H1 (cell line): ENCODE data around the gene PRKAR2A. TPM values are rescaled to one million over a fixed set of nuclear protein-coding genes. Genes with fewer than 3 reads are reported as not detected.

ENCODE experiments used
- CTCF ChIA-PET: fragments of 300-600 bp; sonication (Branson Sonifier 250); formaldehyde crosslinking; loops from one replicate; lab custom pipeline; 2021; ENCODE audit not compliant: partially characterized antibody; lab: Charles Lee
- POLR2A ChIA-PET: fragments of 300-600 bp; sonication (Branson Sonifier 250); formaldehyde crosslinking; loops from one replicate; lab custom pipeline; 2021; ENCODE audit warnings: inconsistent platforms; ENCODE audit not compliant: partially characterized antibody; lab: Charles Lee
- DNase-seq, 2 experiments: peaks; one replicate each; pipeline versions ENCODE4 v3.0.0 to v3.0.0-alpha.2; 2010 to 2022; ENCODE audit warnings: low spot score in 2 of 2, low read depth in 1 of 2, mixed read lengths in 1 of 2
- FAIRE-seq: peaks from 2 replicates; lab custom pipeline; 2011; peaks lifted over from hg19 to GRCh38; lab: Jason Lieb, UNC
- H2AFZ ChIP-seq: 2 replicates; pipeline ENCODE4 v1.8.1; 2012; ENCODE audit warnings: low read length, inconsistent platforms
- H2AK5ac ChIP-seq: 2 replicates; pipeline ENCODE4 v1.6.1; 2013; ENCODE audit warnings: low read depth, low read length
- H2BK120ac ChIP-seq: replicated peaks from 2 replicates; pipeline ENCODE3; 2013; ENCODE audit warnings: low read depth, low read length, inconsistent platforms
- H2BK12ac ChIP-seq: 2 replicates; pipeline ENCODE4 v1.6.1; 2013; ENCODE audit warnings: low read depth, low read length
- H2BK15ac ChIP-seq: 2 replicates; pipeline ENCODE4 v1.6.1; 2013; ENCODE audit warnings: low read length
- H2BK20ac ChIP-seq: 2 replicates; pipeline ENCODE4 v1.6.1; 2013; ENCODE audit warnings: low read length
- H2BK5ac ChIP-seq: 2 replicates; pipeline ENCODE4 v1.6.1; 2013; ENCODE audit warnings: low read depth, low read length
- H3K14ac ChIP-seq: 2 replicates; pipeline ENCODE4 v1.6.1; 2013; ENCODE audit warnings: inconsistent platforms; ENCODE audit not compliant: insufficient read length
- H3K18ac ChIP-seq: 2 replicates; pipeline ENCODE4 v1.6.1; 2013; ENCODE audit warnings: low read length; ENCODE audit errors: extremely low read depth
- H3K23ac ChIP-seq: 2 replicates; pipeline ENCODE4 v1.6.1; 2013; ENCODE audit warnings: inconsistent platforms; ENCODE audit not compliant: insufficient read length
- H3K23me2 ChIP-seq: 2 replicates; pipeline ENCODE4 v1.6.1; 2013; ENCODE audit warnings: low read depth, low read length
- H3K27ac ChIP-seq: 2 replicates; pipeline ENCODE4 v1.6.1; 2011; ENCODE audit warnings: low read depth, low read length, inconsistent platforms
- H3K27me3 ChIP-seq, 4 experiments: replicated peaks in 1 of 4; 1 replicate in 1 of 4; 2 replicates in 3 of 4; pipeline versions ENCODE4 v1.6.1 to v1.8.1; 2011 to 2013; ENCODE audit warnings: low read length in 3 of 4, mild to moderate bottlenecking in 3 of 4, inconsistent platforms in 2 of 4, mixed read lengths in 2 of 4, moderate library complexity in 1 of 4; ENCODE audit not compliant: control insufficient read depth in 3 of 4, insufficient read depth in 3 of 4; ENCODE audit errors: extremely low read depth in 1 of 4
- H3K36me3 ChIP-seq, 4 experiments: 2 replicates each; pipeline versions ENCODE4 v1.6.1 to v1.8.1; 2011 to 2013; ENCODE audit warnings: mild to moderate bottlenecking in 4 of 4, low read length in 3 of 4, moderate library complexity in 2 of 4, control low read depth in 1 of 4, inconsistent platforms in 1 of 4; ENCODE audit not compliant: insufficient read depth in 4 of 4, control insufficient read depth in 2 of 4
- H3K4ac ChIP-seq: replicated peaks from 2 replicates; pipeline ENCODE3; 2013; ENCODE audit warnings: low read length, low read depth, mixed read lengths, inconsistent platforms; ENCODE audit not compliant: insufficient read length
- H3K4me1 ChIP-seq, 4 experiments: replicated peaks in 1 of 4; 1 replicate in 1 of 4; 2 replicates in 3 of 4; pipeline versions ENCODE4 v1.6.1 to v1.8.1; 2011 to 2013; ENCODE audit warnings: low read length in 3 of 4, inconsistent platforms in 2 of 4, mixed read lengths in 1 of 4; ENCODE audit not compliant: insufficient read depth in 4 of 4, control insufficient read depth in 3 of 4
- H3K4me2 ChIP-seq, 2 experiments: 2 replicates each; pipeline versions ENCODE4 v1.6.1 to v1.8.1; 2011 to 2013; ENCODE audit warnings: low read depth in 2 of 2, low read length in 2 of 2, control low read depth in 1 of 2, inconsistent platforms in 1 of 2, mild to moderate bottlenecking in 1 of 2; ENCODE audit not compliant: insufficient read depth in 1 of 2
- H3K4me3 ChIP-seq, 4 experiments: fragments of 200-600, 300-600 bp in 1 of 4; sonication (generic), shearing (Covaris generic), sonication (Bioruptor Twin) in 1 of 4; 2 replicates each; pipeline versions ENCODE4 v1.5.1 to v1.8.1; 2011 to 2016; ENCODE audit warnings: low read length in 4 of 4, low read depth in 3 of 4, control low read depth in 2 of 4, inconsistent platforms in 2 of 4, mild to moderate bottlenecking in 2 of 4, mixed read lengths in 1 of 4, moderate library complexity in 1 of 4; ENCODE audit not compliant: insufficient read depth in 2 of 4; ENCODE audit errors: extremely low read depth in 1 of 4
- H3K56ac ChIP-seq: replicated peaks from 2 replicates; pipeline ENCODE3; 2013; ENCODE audit warnings: low read depth, mild to moderate bottlenecking, mixed read lengths, low read length, inconsistent platforms; ENCODE audit not compliant: insufficient read length
- H3K79me1 ChIP-seq: 2 replicates; pipeline ENCODE4 v1.6.1; 2013; ENCODE audit warnings: low read depth, low read length, control low read depth
- H3K79me2 ChIP-seq, 2 experiments: 2 replicates each; pipeline versions ENCODE4 v1.6.1 to v1.8.1; 2012 to 2013; ENCODE audit warnings: low read length in 2 of 2, mild to moderate bottlenecking in 2 of 2, inconsistent platforms in 1 of 2; ENCODE audit not compliant: insufficient read depth in 2 of 2, control insufficient read depth in 1 of 2
- H3K9ac ChIP-seq, 4 experiments: replicated peaks in 1 of 4; 1 replicate in 1 of 4; 2 replicates in 3 of 4; pipeline versions ENCODE4 v1.6.1 to v1.8.1; 2011 to 2013; ENCODE audit warnings: low read depth in 3 of 4, low read length in 3 of 4, control low read depth in 2 of 4, mild to moderate bottlenecking in 2 of 4, moderate library complexity in 2 of 4, inconsistent platforms in 1 of 4; ENCODE audit errors: extremely low read depth in 1 of 4
- H3K9me3 ChIP-seq, 2 experiments: 2 replicates each; pipeline versions ENCODE4 v1.6.1 to v1.8.1; 2012 to 2013; ENCODE audit warnings: mild to moderate bottlenecking in 2 of 2, moderate library complexity in 2 of 2, control low read depth in 1 of 2, inconsistent platforms in 1 of 2, low read depth in 1 of 2, low read length in 1 of 2, mixed read lengths in 1 of 2; ENCODE audit not compliant: insufficient read depth in 2 of 2
- H4K20me1 ChIP-seq, 2 experiments: replicated peaks in 1 of 2; 2 replicates each; pipeline versions ENCODE3 to v1.8.1; 2011 to 2013; ENCODE audit warnings: inconsistent platforms in 2 of 2, low read length in 2 of 2, mild to moderate bottlenecking in 1 of 2; ENCODE audit not compliant: insufficient read depth in 2 of 2, control insufficient read depth in 1 of 2
- H4K5ac ChIP-seq: 2 replicates; pipeline ENCODE4 v1.6.1; 2013; ENCODE audit warnings: low read length, low read depth, mixed read lengths, inconsistent platforms; ENCODE audit not compliant: insufficient read length
- H4K8ac ChIP-seq: 2 replicates; pipeline ENCODE4 v1.8.0; 2013; ENCODE audit warnings: mild to moderate bottlenecking, moderate library complexity, low read length, inconsistent platforms; ENCODE audit not compliant: insufficient read depth; ENCODE audit errors: extremely low read depth
- H4K91ac ChIP-seq: replicated peaks from 2 replicates; pipeline ENCODE3; 2013; ENCODE audit warnings: low read length, mixed read lengths, inconsistent platforms; ENCODE audit not compliant: insufficient read length
- BRCA1 ChIP-seq: IDR thresholded peaks from 2 replicates; pipeline ENCODE4 v1.6.1; 2012; ENCODE audit warnings: low read depth, low read length, improper control_type of control experiment
- KDM5A ChIP-seq: fragments of 200-600 bp; IDR thresholded peaks from 2 replicates; pipeline ENCODE4 v1.7.1; 2012; ENCODE audit warnings: mild to moderate bottlenecking, low read length, inconsistent platforms, mixed read lengths
- POLR2AphosphoS5 ChIP-seq: IDR thresholded peaks from 2 replicates; pipeline ENCODE4 v1.6.1; 2011; ENCODE audit warnings: low read depth, low read length
- TAF1 ChIP-seq: IDR thresholded peaks from 2 replicates; pipeline ENCODE4 v1.6.1; 2011; ENCODE audit warnings: mild to moderate bottlenecking, low read depth, low read length
- TAF7 ChIP-seq: optimal IDR thresholded peaks from 2 replicates; pipeline ENCODE3; 2011; ENCODE audit warnings: low read depth, mild to moderate bottlenecking, inconsistent platforms, low read length, moderate library complexity, borderline replicate concordance
- WGBS, 2 experiments: shearing (Covaris generic) in 1 of 2; methylation state at CpG; one replicate each; pipeline versions ENCODE4 v1.1.6 to v1.1.7; 2013 to 2015; ENCODE audit warnings: low lambda C conversion rate in 2 of 2, mixed read lengths in 2 of 2, inconsistent platforms in 1 of 2, low coverage in 1 of 2, missing lambda C conversion rate in 1 of 2; ENCODE audit not compliant: insufficient replicate concordance in 2 of 2, insufficient coverage in 1 of 2, insufficient read length in 1 of 2; ENCODE audit errors: extremely low coverage in 1 of 2, missing lambda C conversion rate in 1 of 2; 5-methylcytosine and 5-hydroxymethylcytosine counted together
- polyA plus RNA-seq, 7 experiments: library from polyadenylated mRNA; depleted of rRNA in 3 of 7; stranded (reverse) in 5 of 7; unstranded in 2 of 7; fragments of >200 nt in 5 of 7; fragments of 200-250 nt in 2 of 7; gene quantifications; 1 replicate in 5 of 7; 2 replicates in 1 of 7; 4 replicates in 1 of 7; pipeline versions ENCODE4 v1.2.1 to v1.2.3, GENCODE V29; 2011 to 2013; ENCODE audit warnings: missing spikeins in 2 of 7, mixed read lengths in 2 of 7
- total RNA-seq: library from RNA; stranded (reverse); fragmentation: NEBNext Ultra II Directional; extraction: Animal tissue kit (Norgen Biotek cat#: 25700); gene quantifications from 2 replicates; pipeline ENCODE4 v1.2.1, GENCODE V29; 2021
- TF ChIP-seq, protein P1 (sequence below): IDR thresholded peaks from 2 replicates; pipeline ENCODE4 v1.6.1; 2012; ENCODE audit warnings: inconsistent platforms
- TF ChIP-seq, protein P2 (sequence below): IDR thresholded peaks from 2 replicates; pipeline ENCODE4 v1.6.1; 2011; ENCODE audit warnings: low read depth, mild to moderate bottlenecking, low read length; ENCODE audit not compliant: insufficient read depth

The PRKAR2A gene
- total and polyA plus RNA-seq, 2 of the 8 experiments (the other 6 are each of a cell fraction or from before 2014, with no cell fraction given) = 6.3 to 42.4 TPM

GRCh38 chr3:48770192-48770502 lies 77.5 kb downstream of the PRKAR2A start:
- H3K27me3 ChIP-seq = no peaks in the 10 kb centered on the region

More at GRCh38 chr3:48770192-48770502, 77.5 kb downstream of the PRKAR2A start:
- Histone ChIP-seq H2BK120ac (no peak overlapping the region), H2BK12ac (no peak overlapping the region), H2BK5ac (no peak overlapping the region), H3K4me2 (no peak overlapping the region), H3K23me2 (no peaks in the 10 kb centered on the region), H3K79me2 (no peaks in the 10 kb centered on the region), H3K14ac (no peak overlapping the region), H2AFZ (no peak overlapping the region), H3K23ac (no peak overlapping the region), H3K18ac (no peak overlapping the region), H4K20me1 (no peaks in the 10 kb centered on the region), H3K9ac (no peak overlapping the region), H3K27ac (no peak overlapping the region), H4K5ac (no peak overlapping the region), H3K4ac (no peak overlapping the region), H3K56ac (no peak overlapping the region), H3K36me3 (no peaks in the 10 kb centered on the region; a peak in 1 of 8 replicates), H2BK20ac (no peak overlapping the region), H2AK5ac (no peak overlapping the region), H3K4me3 (no peak overlapping the region), H3K79me1 (no peaks in the 10 kb centered on the region), H2BK15ac (no peak overlapping the region), H4K8ac (no peak overlapping the region), H3K4me1 (peaks cover 0 to 7% (median 0%) of the 10 kb centered on the region in 4 experiments; a peak in 5 of 7 replicates), H4K91ac (no peak overlapping the region), H3K9me3 (no peaks in the 10 kb centered on the region)
- WGBS, 2 experiments = 88% methylated on average over 4 of the region's 4 CpGs; no CpG with 5 or more reads in 1 of the 2 experiments
- TF ChIP-seq TAF1 (no peak), KDM5A (no peak), BRCA1 (no peak), TAF7 (no peak), POLR2AphosphoS5 (no peak)
- TF ChIP-seq, protein P1, sequence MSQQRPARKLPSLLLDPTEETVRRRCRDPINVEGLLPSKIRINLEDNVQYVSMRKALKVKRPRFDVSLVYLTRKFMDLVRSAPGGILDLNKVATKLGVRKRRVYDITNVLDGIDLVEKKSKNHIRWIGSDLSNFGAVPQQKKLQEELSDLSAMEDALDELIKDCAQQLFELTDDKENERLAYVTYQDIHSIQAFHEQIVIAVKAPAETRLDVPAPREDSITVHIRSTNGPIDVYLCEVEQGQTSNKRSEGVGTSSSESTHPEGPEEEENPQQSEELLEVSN = no peak
- TF ChIP-seq, protein P2, sequence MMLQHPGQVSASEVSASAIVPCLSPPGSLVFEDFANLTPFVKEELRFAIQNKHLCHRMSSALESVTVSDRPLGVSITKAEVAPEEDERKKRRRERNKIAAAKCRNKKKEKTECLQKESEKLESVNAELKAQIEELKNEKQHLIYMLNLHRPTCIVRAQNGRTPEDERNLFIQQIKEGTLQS = no peak
- no peak for DNase-seq
- POLR2A ChIA-PET = interaction anchor here (0.5 to 1.2 kb wide), 2 partner anchors 14 to 708 kb away, joined by 3 read pairs; no protein-coding TSS in a partner anchor
- CTCF ChIA-PET = interaction anchor here (0.5 to 1.9 kb wide), 4 partner anchors 29 to 1255 kb away, joined by 3 to 7 read pairs (median 4); no protein-coding TSS in a partner anchor
- no peak for FAIRE-seq
